ENCODE measurements around the gene VSNL1.

DNA sequence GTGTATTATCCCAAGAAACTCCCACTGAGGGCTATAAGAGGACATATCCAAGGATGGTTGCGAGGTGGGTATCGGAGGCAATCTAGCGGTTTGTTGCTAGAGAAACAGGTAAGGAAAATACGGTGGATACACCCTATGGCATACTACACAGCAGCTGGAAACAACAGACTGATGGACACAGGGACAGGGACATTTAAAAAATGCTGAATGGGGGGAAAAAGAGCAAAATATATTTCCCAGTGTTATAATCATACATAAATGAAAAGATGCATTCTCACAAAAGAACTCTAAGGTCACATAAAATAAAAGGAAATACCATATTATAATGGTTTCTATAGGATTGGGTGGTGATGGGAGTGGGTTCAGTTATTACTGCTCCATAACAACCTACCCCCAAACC, 117.3 kb downstream of the VSNL1 start:
- no peak for TF ChIP-seq EZH2 (IDR thresholded peaks at IDR 0.05)
- TF ChIP-seq, protein P1, sequence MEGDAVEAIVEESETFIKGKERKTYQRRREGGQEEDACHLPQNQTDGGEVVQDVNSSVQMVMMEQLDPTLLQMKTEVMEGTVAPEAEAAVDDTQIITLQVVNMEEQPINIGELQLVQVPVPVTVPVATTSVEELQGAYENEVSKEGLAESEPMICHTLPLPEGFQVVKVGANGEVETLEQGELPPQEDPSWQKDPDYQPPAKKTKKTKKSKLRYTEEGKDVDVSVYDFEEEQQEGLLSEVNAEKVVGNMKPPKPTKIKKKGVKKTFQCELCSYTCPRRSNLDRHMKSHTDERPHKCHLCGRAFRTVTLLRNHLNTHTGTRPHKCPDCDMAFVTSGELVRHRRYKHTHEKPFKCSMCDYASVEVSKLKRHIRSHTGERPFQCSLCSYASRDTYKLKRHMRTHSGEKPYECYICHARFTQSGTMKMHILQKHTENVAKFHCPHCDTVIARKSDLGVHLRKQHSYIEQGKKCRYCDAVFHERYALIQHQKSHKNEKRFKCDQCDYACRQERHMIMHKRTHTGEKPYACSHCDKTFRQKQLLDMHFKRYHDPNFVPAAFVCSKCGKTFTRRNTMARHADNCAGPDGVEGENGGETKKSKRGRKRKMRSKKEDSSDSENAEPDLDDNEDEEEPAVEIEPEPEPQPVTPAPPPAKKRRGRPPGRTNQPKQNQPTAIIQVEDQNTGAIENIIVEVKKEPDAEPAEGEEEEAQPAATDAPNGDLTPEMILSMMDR (IDR thresholded peaks at IDR 0.05): no peak
